GM19395 (cell line): Measurements from ENCODE around the gene KIAA0930.

ENCODE experiments used
- ATAC-seq: cut with Tn5 transposase; IDR thresholded peaks from one replicate; pipeline ENCODE4 v1.9.1; 2021; ENCODE audit warnings: mild to moderate bottlenecking, moderate library complexity; ENCODE audit not compliant: unreplicated experiment

The KIAA0930 gene

DNA sequence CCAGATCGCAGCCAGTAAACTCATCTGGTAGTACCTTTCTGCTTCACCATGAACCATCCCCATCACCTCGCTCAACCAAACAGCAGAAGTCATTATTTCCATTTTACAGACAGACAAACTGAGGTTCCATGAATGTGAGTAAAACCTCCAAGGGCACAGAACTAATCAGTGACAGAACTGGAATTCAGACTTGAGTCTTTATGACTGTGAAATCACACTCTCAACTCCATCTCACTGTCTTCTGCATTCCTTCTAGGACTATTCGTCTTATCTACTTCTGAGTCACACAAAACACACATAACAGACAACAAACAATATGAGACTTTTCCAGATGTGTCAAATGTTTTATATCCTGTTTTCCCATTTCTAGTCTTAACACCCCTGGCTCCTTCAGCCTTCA lies 86.3 kb downstream of the KIAA0930 start:
- no peak for ATAC-seq

DNA sequence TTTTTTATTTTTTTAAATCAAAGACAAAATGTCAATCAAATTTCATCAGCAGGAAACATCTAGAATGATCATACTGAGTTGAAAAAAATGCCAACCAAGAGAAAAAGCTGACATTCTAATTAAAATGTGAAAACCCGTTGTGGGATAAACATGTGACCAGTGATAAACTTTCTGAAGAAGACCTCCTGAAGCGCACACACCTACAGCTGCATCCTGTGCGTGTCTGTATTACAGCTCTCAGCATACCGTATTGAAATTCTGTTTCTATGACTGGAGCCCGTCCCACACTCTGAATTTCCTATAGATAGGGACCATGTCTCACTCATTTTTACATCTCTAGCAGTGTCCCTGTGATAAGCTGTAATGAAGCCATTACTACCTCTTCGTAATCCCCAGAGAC lies 89.2 kb downstream of the KIAA0930 start:
- ATAC-seq = no peak

DNA sequence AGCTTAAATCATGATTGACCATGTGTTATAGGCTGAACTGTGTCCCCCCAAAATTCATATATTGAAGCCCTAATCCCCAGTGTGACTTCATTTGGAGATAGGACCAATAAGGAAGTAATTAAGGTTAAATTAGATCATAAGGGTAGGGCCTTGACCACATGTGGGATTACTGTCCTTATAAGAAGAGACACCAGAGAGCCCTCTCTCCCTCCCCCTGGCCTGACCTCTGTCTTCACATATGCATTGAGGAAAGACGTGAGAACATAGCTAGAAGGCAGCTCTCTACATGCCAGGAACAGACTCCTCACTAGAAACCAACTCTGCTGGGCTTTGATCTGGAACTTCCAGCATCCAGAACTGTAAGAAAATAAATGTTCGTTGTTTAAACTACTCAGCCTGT lies 90.6 kb downstream of the KIAA0930 start:
- no peak for ATAC-seq

DNA sequence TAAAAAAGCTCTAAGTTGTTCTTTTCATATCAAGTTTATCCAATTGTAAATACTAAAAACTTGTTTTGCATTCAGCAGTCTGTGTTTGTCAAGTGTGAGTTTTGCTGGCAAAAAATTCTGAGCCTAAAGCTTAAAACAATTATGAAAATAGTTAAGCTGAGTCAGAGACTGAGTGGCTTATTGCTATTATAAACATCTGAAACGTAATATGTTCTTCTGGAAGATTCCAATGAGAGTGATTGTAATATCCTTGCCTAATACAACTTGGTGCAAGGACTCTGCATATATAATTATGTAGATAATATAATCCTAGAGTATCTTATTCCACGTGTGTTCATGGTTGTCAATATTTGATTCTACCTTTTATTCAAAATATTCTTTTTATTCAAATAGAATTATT lies 91.0 kb downstream of the KIAA0930 start:
- no peak for ATAC-seq

DNA sequence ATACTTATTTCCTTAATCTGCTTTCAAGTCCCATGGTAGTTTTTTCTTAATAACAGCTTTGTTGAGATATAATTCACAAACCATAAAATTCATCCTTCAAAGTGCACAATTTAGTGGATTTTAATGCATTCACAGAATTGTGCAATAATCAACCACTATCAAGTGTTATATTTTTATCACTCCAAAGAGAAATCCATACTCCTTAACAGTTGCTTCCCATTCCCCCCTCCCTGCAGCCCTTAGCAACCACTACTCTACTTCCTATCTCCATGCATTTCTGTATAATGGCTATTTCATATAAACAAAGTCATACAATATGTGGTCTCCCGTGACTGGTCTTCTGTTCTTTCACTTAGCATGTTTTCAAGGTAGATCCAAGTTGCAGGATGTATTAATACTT lies 95.8 kb downstream of the KIAA0930 start:
- no peak for ATAC-seq

DNA sequence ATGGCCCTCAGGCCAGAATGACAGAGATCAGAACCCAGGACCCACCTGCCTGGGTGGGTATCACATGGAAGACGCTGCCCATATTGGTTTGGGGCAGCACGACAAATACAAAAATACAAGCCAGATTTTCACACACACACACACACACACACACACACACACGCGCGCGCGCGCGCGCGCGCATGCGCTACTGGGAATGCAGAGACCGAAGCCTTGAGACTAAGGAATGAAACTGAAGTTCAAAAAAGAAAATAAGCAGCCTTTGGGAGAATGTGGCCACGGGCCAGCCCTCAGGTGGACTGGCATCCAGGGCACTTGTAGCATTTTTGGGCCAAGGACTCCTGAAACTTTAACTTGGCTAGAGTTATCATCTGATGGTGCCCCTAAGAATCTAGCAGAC lies 98.3 kb downstream of the KIAA0930 start:
- ATAC-seq = no peak
